HTERT RPE-1 (cell line): ENCODE measurements around the gene PCNT.
"Not testable (repeated sequence)": the region's sequence is repeated elsewhere in the genome, so short reads cannot be mapped to it uniquely, and the experiment has no call there.

ENCODE experiments used
- in situ Hi-C: fragments of 300-500 bp; cut with MboI; formaldehyde crosslinking; loops from 4 replicates; pipeline ENCODE4 v1.14.3; 2020; ENCODE audit warnings: low sequenced_read_pairs

PCNT gene

DNA sequence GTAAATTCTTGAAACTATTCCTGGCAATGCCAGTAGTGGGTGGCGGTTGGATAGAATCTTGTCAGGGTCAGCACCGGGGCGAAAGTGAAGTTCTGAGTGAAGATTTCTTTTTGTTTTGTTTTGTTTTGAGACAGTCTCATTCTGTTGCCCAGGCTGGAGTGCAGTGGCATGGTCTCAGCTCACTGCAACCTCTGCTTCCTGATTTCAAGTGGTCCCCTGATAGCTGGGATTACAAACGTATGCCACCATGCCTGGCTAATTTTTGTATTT, 33.3 kb downstream of the PCNT start:
- in situ Hi-C loops, result no loop called here

DNA sequence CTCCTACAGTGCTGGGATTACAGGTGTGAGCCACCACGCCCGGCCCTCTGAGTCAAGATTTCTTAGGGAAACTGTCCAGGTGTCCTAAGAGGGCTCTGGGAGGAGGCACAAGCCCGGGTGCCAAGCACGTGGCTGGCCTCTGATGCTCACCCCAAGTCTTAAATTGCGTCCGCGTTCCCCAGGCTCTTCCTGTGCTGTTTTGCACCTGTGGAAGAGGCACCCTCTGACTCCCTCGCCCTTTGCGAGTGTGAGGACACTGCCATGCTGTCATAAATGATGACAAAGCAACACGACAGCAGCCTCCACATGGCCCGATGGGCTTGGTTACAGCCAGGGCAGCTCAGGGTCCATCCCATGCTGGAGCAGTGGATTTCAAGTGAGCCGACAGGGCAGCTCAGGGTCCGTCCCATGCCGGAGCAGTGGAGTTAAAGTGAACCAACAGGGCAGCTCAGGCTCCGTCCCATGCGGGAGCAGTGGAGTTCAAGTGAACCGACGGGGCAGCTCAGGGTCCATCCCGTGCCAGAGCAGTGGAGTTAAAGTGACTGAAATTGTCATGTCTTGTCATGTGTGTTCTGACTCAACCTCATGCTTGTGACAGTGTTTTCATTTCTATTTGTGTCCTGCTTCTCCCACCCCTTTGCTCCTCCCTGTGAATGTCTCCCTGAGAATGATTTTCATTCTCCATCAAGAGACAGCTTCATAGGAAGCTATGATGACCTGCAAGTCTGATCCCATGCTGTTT, 33.9 kb downstream of the PCNT start:
- in situ Hi-C loops, result no loop called here

DNA sequence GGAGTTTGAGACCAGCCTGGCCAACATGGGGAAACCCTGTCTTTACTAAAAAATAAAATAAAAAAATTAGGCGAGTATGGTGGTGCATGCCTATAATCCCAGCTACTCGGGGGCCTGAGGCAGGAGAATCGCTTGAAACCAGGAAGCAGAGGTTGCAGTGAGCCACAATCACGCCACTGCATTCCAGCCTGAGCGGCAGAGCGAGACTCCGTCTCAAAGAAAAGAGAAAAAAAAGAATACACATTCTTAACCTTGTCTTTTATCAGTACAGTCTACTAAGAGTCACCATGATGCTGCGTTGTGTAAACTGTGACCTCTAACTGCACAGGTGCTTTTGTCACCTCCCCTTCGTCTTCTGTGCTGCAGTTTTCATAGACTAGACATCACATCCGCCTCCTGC, 37.2 kb downstream of the PCNT start:
- in situ Hi-C loops, result no loop called here

DNA sequence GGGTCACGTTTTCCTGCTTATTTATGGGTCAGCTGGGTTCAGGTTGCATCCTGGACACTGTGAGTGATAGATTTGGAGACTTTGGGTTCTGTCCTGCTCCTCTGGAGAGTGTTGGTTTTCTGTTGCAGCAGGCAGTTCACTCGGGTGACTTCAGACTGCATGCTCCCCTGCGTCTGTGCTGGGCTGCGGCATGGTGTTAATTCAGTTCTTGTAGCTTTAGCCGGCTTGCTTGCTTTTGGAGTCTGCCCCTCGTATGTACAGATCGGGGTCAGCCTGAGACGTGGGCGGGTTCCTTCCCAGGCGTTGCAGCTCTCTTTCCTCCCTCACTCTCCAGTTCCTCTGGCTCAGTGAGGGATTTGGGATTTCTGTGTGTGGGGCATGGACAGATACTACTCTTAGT, 38.0 kb downstream of the PCNT start:
- in situ Hi-C loops, result no loop called here

DNA sequence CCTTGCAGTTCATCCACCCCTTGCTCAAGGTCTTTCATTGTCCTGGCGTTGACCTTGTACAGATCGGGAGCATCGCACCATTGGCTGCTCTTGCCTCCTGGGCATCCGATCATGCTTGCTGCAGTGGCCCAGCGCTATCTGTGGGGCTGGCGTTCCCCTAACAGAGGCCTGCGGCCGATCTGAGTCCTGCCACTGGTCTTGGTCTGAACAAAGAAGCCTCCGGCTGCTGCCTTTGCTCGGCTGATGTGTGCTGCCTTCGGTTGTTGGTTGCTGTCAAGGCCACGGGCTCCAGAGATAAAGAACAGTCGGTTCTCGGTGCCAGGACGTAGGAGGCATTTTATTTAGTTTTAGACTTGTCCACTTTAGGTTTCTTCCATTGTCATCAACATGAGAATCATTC, 39.0 kb downstream of the PCNT start:
- in situ Hi-C loops, result no loop called here

DNA sequence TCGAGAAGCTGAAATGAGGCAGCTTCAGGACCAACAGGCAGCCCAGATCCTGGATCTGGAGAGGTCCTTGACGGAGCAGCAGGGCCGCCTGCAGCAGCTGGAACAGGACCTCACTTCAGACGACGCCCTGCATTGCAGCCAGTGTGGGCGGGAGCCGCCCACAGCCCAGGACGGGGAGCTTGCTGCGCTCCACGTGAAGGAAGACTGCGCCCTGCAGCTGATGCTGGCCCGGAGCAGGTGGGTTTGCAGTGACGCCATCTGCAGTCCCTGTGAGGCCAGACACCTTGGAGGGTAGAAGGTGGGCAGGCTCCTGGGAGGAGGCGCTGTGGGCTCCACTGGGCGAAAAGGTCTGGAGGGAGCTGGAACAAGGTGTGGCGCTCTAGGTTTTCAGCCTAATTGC, 39.7 kb downstream of the PCNT start:
- in situ Hi-C loops, result no loop called here

DNA sequence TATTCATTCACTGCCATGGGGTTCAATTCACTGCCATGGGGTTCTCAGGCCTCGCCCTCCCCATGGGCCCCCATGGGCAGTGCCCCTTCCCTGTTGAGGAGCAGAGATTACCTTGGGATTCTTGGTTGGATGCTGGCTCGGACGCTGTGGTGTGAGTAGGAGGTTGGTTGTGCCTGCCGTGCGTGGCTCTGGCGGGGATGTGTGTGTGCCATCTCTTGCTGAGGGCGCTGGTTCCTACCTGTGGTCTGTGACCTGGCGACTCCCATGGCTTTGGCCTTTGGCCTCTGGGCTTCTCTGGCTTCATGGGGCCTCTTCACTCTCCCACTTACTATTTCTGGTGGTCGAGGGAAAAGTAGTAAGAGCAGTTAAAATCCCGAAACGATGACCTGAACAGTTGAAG, 42.1 kb downstream of the PCNT start:
- in situ Hi-C loops, result no loop called here

DNA sequence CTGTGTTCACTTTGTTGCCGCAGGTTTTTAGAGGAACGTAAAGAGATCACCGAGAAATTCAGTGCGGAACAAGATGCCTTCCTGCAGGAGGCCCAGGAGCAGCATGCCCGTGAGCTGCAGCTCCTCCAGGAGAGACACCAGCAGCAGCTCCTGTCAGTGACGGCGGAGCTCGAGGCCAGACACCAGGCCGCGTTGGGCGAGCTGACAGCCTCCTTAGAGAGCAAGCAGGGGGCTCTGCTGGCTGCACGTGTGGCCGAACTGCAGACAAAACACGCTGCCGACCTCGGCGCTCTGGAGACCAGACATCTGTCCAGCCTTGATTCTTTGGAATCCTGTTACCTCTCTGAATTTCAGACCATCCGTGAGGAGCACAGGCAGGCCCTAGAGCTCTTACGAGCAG, 42.6 kb downstream of the PCNT start:
- in situ Hi-C loops, result no loop called here

DNA sequence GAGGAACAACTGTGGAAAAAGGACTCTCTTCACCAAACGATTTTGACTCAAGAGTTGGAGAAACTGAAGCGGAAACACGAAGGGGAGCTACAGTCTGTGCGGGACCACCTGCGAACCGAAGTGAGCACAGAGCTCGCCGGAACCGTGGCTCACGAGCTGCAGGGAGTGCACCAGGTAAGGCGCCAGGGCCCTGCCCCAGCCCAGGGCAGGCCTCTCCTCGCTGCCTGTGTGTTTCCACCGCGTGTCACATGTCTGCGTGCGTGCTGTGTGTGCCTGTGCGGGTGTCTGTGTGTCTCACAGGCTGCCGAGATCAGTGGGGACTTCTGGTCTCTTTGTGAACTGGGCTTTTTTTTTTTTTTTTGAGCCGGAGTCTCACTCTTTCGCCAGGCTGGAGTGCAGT, 43.0 kb downstream of the PCNT start:
- in situ Hi-C loops, result no loop called here

DNA sequence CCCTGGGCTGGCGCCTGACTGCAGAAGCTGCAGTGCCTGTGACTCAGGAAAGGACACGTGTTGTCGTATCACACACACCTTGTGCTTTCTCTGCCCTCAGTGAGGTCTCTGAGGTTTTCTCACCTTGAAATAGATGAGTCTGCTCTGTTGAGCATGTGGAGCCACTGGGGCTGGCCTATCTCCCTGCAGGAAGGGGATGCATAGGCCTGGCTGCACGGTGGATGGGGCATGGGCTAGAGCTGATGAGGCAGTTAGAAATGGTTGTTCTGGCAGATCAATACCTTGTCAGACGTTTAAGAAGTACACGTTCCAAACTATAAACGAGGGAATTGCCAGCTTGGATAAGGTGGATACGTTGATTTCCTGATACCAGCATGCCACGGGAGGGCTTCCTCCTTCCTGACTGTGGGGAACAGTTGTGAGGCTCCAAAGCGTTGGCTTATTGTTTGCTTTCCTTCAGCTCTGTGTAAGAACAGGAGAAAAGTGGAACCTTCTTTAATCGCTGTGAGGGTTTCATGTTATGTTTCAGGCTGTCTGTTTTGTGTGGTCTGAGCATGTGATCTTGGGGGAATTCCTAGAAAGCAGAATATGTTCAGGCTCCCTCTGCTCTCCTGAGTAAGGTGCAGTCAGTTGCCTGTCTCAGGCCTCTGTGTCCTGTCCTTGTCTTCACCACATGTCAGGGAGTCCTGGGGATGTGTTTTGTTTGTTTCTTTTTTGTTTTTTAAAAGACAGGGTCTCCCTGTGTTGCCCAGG, 44.8 kb downstream of the PCNT start:
- in situ Hi-C loops, result no loop called here

DNA sequence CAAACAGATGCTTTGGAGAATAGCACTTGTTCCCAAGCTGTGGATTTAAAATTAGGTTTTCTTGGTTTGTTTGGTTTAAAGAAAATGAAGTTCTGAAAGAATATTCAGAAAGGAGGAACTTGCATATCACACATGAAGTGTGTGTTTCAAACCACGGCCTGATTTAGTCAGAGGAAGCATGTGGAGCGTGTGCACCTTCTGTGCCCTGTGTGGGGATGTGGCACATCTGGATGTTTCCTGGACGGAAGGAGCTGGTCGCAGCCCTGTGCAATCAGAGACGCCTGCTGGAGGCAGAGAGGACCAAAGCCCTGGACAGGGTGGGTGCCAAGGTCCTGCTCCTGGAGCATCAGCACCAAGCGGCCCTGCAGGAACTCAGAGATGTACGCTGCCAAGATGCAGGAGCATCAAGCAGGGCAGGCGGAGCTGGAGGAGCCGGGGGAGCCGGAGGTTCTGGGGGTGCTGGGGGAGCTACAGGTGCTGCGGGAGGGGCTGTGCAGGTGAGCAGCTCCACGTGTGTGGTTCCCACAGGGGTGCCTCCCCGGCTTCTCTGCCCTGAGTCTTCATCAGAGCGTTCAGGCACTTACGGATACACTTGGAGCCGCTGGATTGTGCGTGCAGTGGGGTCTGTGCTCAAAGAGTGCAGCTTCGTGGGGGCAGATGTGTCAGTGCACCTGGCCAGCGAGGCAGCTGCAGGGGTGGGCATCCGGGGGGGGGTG, 45.7 kb downstream of the PCNT start:
- in situ Hi-C loops, result no loop called here

DNA sequence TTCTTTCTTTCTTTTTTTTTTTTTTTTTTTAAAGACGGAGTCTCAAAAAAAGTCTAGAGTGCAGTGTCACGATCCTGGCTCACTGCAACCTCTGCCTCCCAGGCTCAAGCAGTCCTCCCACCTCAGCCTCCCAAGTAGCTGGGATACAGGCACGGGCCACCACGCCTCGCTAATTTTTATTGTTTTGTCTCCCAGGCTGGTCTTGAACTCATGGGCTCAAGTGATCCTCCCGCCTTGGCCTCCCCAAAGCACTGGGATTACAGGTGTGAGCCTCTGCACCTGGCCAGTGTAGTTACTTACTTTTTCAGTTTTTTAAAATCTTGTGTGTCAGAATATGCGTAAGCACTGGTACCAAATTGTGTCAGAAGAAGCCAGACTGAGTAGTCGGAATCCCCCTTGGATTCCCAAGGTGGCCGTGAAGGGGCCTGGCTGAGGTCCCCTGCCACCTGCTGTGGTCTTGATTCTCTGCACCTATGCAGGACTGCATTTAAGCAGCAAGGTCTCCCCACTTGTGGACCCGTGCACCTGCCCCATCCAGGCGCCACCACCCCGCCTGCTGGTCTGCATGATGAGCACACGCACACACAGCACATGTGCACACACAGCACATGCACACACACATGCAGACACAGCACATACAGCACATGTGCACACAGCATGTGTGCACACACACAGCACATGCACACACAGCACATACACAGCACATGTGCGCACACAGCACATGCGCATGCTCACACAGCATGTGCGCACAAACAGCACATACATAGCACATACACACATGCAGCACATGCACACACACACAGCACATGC, 47.5 kb downstream of the PCNT start:
- in situ Hi-C loops, result no loop called here

DNA sequence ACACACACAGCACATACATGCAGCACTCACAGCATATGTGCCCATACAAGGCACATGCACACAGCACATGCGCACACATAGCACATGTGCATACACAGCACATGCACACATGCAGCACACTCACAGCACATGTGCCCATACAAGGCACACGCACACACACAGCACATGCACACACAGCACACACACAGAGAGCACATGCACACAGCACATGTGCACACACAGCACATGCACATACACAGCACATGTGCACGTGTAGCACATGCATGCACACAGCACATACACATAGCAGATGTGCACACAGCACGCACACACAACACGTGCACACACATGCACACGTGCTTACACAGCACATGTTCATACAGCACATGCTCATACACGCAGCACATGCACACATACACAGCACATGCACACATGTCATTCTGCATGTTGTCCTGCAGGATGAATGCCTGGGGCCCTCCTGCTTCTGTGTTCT, 48.1 kb downstream of the PCNT start:
- in situ Hi-C loops, result no loop called here

DNA sequence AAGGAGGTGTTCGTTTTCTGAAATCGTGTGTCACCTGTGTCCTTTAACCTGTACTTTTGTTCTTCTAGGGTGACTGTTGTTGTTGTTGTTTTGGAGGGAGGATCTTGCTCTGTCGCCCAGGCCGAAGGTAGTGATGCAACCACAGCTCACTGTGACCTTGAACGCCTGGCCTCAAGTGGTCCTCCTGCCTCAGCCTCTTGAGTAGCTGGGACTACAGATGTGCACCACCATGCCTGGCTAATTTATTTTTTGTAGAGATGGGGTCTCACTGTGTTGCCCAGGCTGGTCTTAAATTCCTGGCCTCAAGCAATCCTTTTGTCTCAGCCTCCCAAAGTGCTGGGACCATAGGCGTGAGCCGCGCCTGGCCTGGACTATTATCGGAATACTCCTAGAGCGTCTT, 49.0 kb downstream of the PCNT start:
- in situ Hi-C loops, result not testable (repeated sequence)

DNA sequence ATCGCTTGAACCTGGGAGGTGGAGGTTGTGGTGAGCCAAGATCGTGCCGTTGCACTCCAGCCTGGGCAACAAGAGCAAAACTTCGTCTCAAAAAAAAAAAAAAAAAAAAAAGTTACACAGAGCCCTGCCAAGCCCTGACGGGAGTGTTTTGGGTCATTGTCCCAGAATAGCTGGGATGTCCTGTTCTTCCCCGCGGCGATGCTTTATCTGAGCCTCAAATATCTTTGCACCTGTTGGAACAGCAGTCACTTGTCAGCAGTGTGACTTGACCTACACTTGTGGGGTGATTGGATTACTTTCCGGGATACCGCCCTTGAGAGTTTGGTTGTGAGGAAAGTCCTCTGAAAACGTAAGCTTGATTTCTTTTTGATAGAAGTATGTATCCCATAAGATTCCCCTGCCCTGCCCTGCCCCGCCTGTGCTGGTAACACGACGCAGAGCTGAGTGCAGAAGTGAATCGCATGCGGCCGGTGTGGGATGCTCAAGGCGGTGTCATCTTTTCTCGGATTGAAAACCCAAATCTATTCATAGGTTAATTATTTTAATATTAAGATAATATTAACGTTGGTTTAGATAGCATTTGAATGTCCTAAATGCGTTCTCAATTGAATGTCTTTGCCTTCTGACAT, 50.9 kb downstream of the PCNT start:
- in situ Hi-C loops, result no loop called here

DNA sequence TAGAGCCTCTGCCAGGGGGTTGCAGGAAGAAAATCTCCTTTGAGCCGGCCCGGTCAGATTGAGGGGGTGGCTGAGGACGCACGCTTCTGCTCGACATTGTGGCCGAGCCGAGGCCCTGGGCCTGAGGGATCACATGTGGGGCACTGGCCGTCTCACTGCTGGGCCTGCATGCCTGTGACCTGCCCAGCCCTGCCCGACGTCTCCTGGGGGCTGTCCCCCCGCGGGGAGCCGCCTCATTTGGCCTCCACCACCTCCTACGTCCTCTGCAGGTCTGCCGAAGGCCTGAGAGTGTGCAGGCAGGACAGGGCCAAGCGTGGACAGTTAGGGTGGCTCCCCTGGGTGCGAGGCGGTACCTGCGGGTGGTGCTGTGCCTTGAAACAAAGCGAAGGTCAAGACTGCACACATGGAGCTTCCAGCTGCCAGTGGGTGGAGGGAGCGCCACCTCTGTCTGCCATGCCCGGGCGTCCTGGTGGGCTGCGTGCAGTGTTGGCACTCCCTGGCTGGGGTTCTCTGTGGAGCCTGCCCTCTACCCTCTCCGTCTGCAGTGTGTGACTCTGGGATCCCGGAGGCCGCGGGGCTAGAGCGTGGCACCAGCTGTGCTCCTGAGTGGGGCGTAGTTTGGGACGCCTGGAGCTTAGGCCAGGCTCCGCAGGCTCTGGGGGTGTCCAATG, 51.7 kb downstream of the PCNT start:
- in situ Hi-C loops, result no loop called here

DNA sequence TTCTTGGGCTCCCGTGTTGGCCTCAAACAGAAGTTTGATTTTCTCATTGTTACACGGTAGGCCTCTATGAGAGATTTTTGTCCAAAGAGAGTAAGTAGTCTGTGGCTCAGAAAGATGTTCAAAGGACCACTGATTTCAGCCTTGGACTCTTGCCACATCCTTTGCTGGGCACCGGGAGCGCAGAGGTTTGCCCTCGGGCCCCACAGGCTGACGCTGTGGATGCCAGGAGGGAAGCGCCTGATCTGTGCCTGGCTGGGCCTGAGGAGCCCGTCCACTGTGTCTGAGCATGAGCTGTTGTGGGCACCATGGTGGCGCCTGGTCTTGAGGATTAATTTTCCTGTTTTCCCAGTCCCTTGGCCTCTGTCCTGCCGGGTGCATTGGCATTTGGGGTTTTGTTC, 52.3 kb downstream of the PCNT start:
- in situ Hi-C loops, result no loop called here

DNA sequence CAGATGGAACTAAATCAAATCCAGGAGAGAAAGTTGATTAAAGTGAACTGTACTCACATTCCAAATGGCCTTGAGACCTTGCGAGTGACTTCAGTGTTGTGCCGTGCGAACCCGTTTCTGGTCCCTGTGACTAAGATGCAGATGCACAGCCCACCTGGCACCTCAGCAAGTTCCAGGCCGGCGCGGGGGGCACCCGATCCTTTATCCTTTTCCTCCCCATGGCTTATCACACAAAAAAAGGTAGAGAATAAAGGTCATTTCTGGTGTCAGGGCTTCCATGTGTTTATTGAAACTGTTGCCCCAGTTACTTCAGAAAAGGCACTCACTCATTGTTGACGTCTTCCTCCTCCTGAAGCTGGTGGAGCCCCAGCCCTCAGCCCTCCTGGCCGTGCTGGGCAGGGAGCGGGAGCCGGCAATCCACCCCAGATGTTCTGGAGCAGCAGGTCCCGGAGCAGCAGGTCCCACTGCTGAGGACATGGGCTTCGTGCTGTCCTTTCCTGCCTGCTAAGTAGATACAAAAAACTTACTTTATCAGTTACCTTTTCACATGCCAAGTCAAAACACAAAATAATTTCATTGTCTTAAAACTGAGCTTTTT, 53.0 kb downstream of the PCNT start:
- in situ Hi-C loops, result no loop called here

DNA sequence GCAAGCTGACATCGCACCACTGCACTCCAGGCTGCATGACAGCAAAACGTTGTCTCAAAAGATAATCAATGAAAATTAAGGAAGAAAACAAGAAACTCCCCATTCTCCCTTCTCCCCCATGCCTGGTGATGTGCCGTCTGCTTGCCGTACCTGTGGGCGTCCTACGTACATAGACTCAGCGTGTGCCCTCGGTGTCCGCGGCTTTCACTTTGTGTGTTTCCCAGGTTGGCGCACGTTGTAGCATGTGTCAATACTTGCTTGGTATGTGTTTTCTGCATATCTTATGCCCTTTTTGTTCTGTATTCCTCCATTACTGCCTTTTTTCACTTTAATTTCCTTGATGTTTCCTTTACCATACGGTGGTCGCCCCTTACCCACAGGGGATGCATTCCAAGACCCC, 53.8 kb downstream of the PCNT start:
- in situ Hi-C loops, result no loop called here

DNA sequence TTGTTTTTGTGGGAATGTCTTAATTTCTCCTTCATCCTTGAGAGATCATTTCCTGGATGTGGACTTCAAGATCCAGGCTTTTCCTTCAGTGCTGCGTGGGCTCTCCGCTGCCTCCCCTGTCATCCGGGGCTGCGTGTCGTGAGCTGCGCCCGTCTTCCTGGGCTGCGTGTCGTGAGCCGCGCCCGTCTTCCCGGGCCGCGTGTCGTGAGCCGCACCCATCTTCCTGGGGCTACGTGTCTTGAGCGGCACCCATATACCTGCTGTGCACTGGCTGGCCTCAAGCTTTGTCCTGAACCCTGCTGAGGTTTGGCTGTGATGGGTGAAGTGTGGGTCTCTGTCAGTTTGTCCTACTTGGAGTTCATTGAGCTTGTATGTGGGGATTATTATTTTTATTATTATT, 55.1 kb downstream of the PCNT start:
- in situ Hi-C loops, result no loop called here
